Measurements from ENCODE around the gene SLC5A10.
"Not testable (repeated sequence)": the region's sequence is repeated elsewhere in the genome, so short reads cannot be mapped to it uniquely, and the experiment has no call there.

Gene SLC5A10

DNA sequence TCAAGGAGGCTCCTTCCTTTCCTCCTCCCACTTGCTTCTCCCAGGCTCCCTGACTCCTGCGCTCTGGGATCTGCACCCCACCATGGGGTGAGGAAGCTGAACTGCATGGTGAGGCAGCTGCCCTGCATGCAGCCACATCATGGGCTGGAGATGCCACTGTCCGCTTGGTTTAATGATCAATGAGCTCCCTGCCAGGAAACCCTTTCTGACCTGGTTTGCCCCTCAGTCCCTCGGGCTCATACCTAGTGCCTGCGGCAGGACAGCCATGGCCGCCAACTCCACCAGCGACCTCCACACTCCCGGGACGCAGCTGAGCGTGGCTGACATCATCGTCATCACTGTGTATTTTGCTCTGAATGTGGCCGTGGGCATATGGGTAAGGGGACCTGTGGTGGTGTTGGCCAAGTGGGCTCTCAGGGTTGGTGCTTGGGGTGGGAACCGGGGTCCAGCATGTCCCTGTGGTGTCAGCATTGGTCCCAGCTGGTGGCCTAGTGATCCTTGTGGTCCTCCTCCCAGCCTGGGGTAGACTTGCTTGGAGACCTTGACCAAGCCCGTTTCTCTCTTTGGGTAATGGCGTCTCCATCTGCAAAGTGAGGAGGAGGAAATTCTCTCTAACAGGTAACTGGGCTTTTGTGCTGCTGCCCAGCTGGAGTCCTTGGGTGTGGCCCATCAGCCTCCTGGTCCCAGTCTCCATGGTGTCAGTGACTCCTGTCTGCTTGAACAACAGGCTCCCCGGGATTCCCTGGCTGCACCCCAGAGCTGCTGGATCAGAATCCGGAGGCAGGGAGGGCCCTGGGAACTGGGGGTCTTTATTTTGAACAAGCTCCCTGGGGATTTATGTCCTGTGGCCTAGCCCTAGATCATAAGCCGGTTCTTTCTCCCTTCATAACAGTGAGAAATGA, at the start of gene SLC5A10:
Gene SLC5A10, plus strand, starts transcription at position 225 of the 902 bp plus-strand sequence. Its CDS starts 41 bp downstream, at position 266.
- DNase-seq: no peak

DNA sequence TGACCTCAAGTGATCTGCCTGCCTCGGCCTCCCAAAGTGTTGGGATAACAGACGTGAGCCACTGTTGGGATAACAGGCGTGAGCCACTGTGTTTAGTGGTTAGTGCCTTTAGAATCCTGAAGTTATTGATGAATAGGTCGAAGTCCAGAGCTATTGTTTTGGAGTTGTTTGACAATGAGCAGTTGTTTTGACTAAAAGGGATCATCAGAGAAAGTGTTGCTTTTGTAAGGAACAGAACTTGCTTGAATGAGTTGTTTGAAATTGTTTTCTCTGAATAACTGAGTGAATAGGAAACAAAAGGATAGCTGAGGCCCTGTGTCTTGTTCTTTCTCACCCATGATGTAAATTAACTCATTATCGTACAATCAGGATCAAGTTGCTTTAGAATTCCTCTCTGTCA, 47.5 kb upstream of the SLC5A10 start:
- DNase-seq: no peak

DNA sequence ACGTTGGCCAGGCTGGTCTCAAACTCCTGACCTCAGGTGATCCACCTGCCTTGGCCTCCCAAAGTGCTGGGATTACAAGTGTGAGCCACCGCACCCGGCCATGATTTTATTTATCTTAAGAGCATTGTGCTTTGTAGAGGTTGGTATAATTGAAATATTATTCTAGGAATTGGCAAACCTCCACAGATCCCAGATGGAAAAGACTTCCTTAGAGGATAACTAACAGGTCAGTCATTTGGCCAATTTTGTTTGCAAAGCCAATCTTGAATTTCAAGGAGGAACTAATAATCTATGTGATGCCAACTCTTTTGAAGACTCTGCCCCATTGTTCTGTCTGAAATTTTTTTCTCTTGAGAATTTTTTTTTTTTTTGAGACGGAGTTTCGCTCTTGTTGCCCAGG, 46.7 kb upstream of the SLC5A10 start:
- no peak for DNase-seq

DNA sequence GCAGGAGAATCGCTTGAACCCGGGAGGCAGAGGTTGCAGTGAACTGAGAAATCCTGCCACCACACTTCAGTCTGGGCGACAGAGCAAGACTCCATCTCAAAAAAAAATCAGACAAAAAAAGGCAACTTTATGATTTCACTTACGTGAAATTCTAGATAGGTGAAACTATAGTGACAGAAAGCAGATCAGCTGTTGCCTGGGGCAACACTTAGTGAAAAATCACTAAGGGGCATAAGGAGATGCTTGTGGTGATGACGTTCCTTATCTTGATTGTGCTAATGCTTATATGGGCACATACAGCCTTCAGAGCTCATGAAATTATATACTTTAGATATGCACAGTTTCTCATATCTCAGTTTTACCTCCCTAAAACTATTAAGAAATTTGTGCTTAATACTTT, 41.6 kb upstream of the SLC5A10 start:
- no peak for DNase-seq

DNA sequence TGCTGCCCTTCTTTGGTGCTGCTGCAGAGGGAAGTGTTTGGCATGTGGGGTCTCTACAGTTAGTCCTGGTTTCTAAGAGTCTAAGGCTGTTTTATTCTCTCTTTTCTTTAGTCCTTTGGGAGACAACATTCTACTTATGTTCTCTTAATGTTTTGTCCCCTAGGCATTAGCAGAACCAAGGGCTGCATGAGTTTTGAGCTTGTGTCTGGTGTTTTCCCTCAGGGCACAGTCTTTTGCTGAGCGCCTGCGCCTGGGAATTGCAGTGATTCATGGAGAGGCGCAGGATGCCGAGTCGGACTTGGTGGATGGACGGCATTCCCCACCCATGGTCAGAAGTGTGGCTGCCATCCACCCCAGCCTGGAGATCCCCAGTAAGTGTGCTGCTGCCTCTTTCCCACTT, 41.1 kb upstream of the SLC5A10 start:
- no peak for DNase-seq

DNA sequence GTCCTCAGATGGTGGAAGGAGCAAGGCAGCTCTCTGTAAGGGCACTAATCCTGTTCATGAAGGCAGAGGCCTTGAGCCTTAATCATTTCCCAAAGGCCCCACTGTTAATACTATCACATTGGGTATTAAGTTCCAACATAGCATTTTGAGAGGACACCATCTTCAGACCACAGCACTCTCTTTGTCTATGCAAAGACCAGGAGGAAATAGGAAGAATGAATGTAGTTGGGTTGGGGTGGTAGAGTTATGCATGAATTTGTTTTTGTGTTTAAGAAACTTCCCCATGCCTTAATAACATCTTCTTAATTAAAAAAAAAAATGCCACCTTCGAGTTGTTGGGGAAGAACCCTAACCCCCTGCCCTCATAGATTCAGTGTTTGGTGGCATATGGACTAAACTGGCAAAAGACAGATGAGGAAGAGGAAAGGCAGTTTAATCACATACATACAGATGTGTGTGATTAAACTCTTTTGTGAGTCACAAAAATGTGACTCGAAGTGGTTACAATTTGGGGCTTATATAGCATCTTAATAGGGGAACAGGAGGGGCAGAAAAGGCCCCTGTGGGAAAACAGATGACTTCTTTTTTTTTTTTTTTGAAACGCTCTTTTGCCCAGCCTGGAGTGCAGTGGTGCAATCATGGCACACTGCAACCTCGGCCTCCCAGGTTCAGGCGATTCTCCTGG, 35.0 kb upstream of the SLC5A10 start:
- DNase-seq: no peak

DNA sequence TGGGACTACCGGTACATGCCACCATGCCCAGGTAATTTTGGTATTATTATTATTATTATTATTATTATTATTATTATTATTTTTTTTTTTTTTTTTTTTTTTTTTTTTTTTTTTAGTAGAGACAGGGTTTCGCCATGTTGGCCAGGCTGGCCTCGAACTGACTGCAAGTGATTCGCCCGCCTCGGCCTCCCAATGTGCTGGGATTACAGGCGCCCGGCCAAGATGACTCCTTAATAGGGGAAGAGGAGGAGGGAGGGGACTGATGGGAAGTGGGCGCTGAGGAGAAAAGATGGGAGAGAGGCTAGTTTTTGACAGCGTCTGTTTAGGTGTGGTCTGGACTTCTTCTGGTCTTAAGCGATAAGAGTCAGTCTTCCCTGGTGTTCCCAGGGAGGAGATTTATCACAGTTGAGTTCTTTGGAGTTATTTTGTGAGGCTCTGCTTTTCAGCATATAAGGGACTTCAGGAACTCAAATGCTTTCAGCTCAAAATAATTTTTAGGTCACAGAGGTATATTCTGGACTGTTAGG, 34.4 kb upstream of the SLC5A10 start:
- no peak for DNase-seq

DNA sequence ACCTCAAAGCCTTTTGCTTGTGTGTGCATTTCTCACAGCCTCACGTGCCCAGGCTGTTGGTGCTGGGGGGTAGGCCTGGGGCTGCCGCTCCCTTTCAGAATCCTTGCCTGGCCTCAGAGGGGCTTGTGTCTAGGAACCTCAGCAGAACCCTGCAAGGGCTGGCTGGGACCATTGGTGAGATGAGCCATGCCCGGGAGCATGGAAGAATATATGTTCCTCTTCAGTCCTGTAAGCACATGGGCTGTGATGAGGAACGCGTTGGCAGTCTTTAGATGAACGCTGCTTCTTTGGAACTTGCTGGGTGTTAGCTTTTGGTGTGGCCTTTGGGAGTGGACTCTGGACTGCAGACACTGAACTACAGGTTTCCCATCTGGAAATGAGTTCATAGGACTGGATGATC, 32.0 kb upstream of the SLC5A10 start:
- DNase-seq: no peak

DNA sequence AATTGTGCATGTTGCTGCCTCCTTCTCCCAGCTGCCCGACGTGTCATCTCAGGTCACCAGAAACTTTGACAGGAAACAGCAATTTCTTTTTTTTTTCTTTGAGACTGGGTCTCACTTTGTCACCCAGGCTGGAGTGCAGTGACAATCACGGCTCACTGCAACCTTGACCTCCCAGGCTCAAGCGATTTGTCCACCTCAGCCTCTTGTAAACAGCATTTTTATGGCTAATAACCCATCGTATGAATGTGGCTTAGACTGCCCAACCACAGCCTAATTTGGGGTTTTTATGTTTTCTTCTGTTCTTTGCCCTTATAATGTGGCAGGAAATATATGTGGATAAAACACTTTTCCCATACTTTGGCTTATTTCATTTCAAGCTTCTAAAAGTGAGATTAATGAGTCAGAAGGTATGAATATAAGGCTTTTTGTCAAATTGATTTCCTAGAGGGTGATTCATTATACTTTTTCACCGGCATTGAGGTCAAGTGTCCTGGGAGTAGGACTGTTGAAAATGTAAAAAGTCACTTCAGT, 31.0 kb upstream of the SLC5A10 start:
- no peak for DNase-seq

DNA sequence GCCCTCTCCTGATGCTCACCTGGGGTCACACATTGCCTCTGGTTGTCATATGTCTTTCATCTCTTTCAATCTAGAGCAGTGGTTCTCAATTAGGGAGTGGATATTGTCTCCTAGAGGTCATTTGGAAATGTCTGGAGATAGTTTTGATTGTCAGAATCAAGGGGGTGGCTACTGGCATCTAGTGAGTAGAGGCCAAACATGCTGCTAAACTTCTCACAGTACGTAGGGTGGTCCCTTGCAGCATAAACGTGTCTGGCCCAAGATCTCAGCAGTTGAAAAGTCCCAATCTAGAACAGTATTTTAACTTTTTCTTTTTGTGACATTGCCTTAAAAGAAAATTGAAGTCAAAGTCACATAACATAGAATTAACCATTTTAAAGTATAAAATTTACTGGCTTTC, 30.5 kb upstream of the SLC5A10 start:
- DNase-seq: no peak

DNA sequence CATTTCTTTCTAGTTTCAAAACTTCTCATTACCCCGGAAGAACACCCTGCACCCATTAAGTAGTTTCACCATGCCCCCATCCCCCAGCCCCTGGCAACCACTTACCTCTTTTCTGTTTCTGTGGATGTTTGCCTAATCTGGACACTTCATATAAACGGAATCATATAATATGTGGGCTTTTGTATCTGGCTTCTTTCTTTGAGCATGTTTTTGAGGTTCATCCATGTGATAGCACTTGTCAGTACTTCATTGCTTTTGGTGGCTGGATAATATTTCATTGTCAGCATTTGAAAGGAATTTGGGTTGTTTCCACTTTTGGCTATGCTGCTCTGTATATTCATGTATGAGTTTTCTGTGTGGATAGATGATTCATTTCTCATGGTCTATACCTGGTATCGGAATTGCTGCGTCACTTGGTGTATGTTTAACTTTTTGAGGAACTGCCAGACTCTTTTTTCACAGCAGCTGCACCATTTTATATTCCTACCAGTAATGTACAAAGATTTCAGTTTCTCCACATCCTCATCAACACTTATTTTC, 30.0 kb upstream of the SLC5A10 start:
- no peak for DNase-seq

DNA sequence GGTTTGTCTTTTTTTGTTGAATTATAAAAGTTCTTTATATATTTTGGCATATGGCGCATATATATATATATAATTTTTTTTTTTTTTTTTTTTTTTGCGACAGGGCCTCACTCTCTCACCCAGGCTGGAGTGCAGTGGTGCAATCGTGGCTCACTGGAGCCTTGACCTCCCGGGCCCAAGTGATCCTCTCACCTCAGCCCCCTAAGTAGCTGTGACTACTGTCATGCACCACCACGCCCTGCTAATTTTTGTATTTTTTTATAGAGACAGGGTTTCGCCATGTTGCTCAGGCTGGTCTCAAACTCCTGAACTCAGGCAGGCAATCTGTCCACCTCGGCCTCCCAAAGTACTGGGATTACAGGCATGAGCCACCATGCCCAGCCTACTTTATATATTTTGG, 29.4 kb upstream of the SLC5A10 start:
- not testable (repeated sequence) for DNase-seq

DNA sequence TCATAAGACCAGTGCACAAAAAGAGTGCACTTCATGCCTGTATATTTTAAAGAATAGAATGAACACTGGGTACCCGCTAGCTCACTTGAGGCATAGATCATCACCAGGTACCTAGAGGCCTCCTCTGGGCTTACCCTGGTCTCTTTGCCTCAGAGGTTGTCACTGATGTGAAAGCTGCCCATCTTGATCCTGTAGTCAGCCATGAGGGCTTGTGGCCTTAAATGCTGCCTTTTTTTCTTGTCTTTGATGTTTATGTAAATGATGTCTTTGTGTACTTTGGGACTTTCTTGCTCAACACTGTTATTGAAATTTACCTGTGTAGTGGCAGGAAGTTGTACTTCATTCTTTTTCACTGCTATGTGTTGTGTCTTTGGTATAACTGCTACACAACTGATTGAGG, 26.8 kb upstream of the SLC5A10 start:
- no peak for DNase-seq

DNA sequence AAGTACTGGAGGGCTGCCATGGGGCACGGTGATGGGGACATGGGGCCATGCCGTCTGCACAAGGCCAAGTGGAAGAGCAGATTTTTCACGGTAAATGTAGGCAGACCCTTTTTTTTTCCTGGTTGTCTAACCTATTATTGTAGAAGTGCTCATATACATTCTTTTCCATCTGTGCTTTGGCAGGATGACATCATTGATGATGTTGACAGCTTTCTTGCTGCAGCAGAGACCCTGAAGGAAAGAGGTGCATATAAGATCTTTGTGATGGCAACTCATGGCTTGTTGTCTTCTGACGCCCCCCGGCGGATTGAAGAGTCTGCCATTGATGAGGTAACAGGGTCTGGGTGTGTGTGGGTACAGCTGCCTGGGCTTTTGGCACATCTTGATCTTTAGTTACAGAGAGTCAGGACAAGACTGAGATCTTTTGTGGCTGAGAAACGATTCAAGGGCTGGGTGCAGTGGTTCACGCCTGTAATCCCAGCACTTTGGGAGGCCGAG, 23.3 kb upstream of the SLC5A10 start:
- DNase-seq: no peak

DNA sequence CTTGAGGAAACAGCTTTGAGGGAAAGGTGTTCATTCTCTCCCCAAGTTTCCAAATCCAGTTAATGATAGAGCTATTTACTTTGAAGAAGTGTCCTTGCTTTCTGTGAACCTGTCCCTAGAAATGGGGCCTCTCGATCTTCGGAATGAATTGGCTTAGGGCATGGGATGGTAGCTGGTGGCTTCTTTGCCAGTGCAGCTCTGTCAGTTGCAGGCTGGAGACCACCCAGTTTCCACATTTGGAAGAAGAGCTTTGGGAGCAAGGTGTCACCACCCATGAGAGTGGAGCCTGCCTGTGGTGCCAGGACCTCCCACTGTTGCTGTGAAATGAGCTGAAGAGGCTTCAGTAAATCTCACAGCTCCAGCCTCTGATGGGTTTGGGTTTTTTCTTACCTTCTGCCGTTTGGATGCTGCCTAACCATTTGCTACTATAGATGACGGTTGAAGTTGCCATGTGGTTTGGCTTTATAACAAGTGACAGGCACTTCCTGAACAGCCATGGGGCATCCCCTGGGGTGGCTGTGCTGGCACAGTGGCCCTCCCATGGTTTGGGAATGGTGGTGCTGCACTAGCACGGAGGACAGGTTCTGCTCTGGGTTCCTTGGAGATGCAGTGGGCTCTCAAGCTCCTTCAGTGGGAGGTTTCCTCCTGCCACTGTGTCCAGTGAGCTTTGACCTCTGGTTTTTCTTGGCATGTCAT, 19.5 kb upstream of the SLC5A10 start:
- no peak for DNase-seq

DNA sequence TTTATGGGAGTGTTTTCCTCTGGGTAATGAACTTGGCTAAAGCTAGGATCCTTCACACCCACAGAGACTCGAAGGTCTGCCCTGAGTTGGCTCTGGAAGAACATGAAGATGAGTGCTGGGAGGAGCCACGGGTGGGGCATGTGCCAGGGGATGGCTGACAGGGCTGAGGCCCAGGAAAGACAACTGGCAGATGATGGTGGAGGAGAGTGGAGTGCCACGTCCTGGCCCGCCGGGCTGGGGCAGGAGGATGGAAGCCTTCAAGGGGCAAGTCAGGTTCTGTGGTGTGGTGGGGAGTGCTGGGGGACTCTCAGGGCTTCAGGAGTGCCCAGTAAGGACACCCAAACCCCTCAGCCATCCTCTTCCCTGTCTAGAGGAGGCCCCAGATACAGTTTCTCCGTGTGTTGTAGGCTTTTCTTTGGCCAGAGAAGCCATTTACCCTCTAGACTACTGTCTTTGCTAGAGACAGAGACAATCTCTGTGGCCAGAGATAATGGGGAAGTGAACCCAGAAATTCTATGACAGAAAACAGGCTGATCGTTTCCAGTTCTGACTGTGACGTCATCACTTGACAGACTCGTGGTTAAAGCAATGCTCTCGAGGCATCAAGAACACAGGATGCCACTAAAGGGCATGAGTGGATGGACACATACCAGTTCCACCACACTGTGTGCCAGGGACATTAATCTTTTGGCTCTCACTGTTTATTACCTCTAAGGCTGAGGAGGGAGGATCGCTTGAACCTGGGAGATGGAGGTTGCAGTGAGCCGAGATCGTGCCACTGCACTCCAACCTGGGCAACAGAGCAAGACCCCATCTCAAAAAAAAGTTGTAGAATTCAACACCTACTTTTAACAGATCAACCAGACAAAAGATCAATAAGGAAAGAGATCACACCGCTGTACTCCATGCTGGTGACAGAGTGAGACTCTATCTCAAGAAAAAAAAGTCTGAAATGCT, 18.6 kb upstream of the SLC5A10 start:
- no peak for DNase-seq

DNA sequence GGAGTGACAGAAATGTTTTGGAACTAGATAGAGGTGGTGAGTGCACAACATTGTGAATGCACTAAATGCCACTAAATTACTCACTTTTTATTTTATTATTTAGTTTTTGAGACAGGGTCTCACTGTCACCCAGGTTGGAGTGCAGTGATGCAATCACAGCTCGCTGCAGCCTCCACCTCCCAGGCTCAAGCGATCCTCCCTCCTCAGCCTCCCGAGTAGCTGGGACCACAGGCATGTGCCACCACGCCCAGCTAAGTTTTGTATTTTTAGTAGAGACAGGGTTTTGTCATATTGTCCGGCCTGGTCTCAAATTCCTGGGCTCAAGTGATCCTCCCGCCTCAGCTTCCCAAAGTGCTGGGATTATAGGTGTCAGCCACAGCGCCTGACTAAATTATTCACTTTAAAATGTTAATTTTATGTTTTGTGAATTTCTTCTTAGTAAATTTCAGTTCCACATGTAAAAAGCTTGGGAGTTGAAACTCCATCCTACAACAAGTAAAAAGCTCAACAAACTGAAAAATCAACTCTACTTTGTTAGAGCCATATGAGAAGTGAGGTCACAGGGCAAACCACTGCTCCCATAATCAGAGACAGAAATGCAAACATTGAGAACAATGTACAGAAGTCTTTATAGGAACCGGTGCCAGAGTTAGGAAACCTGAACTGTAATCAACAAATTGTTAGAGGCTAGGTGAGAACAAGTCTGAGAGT, 13.8 kb upstream of the SLC5A10 start:
- DNase-seq: no peak

DNA sequence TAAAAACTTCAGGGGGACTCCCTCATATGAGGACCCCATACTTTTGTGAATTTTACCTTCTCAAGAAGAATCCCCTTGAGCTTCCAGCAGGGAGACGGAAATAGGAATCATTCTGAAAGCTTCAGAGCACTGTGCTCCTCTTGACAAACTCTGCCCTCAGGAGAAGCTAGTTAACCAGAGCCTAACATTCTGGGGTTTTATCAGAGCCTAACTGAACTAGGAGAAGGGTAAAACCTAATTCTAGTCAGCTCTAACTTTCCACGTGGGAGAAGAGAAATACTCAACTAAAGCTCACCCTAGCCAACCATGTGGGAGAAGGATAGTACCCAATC, 13.3 kb upstream of the SLC5A10 start:
- no peak for DNase-seq

DNA sequence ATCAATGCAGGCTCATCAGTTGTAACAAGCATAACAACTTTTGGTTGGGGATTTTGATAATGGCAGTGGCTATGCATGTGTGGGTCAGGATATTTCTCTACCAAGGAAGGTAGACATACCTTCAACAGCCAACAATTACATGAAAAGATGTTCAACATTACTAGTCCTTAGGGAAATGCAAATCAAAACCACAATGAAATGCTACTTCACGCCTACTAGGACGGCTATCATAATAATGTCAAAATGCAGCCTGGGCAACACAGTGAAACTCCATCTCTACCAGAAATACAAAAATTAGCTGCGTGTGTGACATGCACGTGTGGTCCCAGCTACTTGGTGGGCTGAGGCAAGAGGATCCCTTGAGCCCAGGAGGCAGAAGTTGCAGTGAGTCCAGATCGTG, 7.3 kb upstream of the SLC5A10 start:
- DNase-seq: no peak

DNA sequence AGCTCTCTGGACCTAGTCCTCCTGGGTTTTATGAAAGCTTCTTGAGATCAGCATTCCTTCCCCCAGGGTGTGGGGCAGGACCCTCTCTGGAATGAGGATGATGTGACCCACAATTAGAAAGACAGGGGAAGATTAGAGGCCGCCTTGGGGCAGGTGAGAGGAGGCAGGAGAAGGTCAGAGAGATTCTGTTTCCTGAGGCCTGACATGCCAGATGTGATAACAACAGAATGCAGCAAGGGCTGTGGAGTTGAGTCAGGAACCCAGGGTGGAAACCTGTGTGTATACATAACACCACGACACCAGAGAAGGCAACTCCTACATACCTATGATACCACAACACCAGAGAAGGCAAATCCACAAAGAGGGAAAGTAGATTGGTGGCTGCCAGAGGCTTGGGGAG, 5.4 kb upstream of the SLC5A10 start:
- DNase-seq: no peak

DNA sequence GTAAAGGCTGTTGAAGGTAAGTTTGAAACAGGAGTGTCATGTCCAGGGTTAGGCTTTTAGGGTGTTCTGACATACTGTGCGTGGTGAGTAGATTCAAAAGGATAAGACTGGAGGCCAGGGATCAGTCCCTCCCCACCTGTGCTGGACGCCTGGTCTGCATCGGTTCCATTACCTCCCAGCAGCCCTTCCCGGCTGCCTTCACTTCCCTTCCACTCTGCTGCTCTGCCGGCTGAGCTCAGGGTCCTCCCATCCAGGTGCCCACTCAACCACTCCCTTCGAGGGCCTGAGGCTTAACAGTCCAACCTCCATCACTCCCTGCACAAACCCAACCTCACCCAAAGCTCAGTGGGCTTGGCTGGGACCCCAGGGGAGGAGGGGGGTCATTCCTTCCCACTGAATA, 4.1 kb upstream of the SLC5A10 start:
- DNase-seq: no peak
